Occipital lobe (tissue), 2 donors: ENCODE measurements around the gene VPS39. TPM values are rescaled to one million over a fixed set of nuclear protein-coding genes. Genes with fewer than 3 reads are reported as not detected.

ENCODE experiments used
- DNase-seq: peaks from one replicate; lab custom pipeline; 2025; lab: John Stamatoyannopoulos, UW
- total RNA-seq: library from RNA; depleted of rRNA; stranded (reverse); fragments of >200 nt; gene quantifications from one replicate; pipeline ENCODE4 v1.2.3, GENCODE V29; 2014

Gene VPS39
- total RNA-seq, 1 donor from 2014 or later: 52.3 TPM

DNA sequence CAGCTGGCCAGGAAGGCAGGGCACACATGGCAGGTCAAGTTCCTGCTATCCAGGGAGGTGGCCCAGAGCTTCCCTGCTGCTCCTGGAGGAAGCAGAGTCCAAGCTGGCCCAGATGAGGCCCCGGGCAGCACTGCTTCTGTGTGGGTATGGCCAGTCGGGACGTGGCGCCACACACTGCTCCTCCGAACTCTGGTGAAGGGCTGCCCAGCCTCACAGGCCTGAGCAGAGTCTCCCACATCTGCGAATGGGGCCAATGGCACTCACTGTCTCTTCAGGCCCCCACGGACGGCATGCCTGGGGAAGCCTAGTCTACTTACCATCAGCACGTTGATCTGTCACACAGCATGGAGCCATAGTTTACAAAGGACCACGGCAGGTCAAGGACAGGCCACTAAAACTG is 49.2 kb downstream of the VPS39 start:
- no peak for DNase-seq

DNA sequence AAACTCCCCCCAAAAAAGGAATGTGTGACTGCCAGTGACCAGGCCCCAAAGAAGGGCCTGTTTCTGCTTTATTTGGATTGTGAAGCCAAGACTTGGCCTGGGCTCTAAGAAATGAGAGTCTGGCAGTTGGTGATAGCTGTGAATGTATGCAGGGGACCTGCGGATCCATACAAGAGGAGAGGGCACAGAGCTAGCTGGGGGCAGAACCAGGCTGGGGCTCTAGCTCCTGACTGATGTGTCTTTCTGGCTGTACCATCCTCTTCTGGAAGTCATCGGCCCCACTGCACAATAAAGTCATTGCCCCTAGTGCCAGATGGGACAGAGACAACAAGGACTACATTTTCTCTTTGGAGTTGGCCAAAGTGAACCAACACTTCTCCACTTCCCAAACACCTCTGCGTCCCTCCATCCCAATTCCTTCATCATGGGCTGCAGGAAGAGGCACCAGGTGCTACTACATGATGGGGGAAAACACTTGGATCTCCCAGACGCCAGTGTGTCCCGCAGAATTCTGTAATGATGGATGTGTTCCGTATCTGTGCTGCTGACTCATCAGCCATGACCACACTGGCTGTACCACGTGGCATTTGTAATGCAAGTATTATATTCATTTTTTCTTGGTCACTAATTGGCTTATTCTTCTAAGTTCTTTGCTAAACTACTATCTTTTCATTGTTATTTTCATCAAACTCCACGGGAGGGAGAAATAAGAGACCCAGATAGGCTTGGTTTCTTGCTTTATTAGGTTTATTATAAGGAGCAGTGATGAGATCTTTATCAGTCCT is 49.9 kb downstream of the VPS39 start:
- no peak for DNase-seq

DNA sequence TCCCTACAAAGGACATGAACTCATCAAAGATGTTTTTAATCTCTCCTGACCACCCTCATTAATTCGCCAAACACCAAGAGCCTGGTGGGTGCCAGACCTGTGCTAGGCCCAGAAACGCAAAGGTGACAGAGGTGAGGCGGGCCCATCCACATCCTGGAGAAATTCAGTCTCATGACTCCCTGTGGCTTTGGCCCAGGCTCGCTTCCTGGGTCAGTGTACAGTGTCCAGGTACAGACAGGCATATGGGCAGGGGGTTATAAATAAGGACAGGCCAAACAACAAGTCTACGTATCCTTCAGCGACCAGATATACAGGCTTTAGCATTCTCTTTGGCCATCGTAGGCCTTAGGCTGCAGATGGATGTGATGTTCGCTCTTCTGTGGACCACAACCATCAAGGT is 50.7 kb downstream of the VPS39 start:
- no peak for DNase-seq

DNA sequence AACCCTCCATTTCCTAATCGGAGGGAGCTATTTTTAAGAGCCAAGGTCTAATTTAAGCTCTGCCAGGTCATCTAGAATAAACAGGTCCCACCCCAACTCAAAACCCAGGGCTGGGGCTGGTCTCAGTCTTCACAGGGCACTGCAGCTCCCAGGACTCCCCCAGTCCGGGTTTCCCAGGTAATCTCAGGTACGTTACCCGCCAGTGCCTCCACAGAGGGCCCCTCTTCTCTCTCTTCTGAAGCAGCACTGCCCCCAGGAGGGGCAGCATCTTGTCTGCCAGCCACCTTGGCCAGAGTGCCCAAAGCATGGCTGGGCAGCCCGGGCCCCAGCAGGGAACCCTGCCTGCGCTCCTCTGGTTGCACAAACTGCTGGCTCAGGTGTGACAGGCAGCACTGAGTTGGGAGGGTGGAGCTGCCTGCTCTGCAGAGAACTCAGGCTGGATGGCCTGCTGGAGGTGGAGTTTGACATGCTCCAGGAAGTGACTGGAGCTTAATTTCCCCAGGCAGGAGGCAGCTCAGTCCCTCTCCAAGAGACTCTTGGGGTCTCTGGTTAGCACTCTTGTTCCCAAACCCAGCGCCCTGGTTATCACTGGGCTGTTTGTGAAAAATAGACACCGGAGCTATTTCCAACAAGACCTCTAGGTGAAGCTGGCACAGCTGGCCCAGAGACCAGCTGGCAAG is 51.7 kb downstream of the VPS39 start, which contains the start of gene PLA2G4F:
Gene PLA2G4F (minus strand): TSS at position 394 of the 680 bp plus-strand sequence. CDS start 87 bp downstream, at position 307.
- no peak for DNase-seq

DNA sequence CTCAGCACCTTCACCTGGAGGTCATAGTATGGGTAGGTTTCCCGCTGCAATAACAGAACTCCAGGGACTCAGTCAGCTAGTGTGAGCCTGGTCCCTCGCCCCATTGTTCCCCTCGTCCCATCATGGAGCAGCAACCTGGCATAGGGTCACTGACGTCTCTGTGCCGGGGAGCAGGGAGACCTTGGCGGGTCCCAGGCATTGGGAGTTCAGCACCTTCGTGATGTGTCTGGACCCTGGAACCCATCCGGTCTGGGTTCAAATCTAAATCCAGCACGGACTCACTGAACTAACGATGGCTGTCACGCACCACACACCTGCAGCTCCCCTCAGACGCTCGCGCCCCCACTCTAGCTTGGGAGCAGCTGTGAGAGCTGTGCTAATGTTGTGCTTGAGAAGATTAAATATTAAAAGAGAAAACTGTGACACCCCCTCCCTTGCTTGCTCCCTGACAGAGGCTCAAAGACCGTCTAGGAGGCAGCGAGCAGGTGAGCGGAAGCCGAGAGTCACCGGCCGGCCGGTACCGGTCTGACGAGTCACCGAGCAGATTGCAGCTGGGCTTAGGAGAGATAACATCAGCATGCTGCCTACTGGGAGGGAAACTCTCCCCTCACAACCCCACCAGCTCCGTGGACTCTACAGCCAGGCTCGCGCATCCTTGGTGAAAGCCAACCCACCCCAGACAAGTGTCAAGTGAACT is 52.4 kb downstream of the VPS39 start:
- no peak for DNase-seq

DNA sequence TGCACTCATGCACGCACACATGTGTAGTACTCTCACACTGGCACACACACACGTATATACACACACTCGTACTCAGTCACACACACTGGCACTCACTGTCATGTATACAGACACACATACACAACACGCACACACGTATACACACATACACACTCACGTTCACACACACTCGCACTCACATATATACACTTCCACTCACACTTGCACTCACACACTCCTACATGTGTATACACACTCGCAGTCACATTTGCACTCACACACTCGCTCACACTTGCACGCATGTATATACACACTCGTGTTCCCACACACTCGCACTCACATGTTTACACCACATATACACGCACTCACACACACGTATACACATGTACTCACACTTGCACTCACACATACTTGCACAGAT is 53.1 kb downstream of the VPS39 start:
- DNase-seq: no peak

DNA sequence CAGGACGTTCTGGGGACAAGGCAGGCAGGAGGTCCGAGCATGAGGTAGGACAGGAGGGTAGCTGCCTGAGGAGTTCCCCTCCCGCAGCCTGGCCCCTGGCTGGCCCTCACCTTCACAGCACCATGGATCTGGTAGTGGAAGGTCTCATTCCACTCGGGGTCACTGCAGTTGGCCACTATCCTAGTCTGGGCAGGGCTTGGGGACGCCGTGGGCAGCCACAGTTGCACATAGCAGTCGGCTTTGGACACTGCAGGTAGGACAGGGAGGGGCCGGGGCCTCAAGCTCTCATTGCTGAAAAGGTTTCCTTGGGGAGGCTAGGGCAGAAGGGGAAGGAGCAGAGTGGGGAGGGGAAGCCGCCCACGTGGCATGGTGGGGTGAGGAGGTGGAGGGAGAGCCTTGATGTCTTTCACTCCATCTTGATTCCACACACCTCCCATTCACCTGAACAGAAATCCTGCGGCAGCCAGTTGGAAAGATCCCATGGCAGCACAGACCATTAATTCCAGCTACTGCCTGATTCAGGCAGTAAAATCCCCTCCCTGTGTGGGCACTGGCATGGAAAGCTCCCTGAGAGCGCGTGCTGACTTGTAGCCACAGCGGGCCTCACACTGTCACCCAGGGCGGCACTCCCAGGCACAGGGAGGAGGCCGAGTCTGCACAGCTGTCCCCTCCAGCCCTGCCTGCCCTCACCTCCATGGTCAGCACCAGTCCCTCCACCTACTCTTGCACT is 53.7 kb downstream of the VPS39 start:
- DNase-seq: no peak

DNA sequence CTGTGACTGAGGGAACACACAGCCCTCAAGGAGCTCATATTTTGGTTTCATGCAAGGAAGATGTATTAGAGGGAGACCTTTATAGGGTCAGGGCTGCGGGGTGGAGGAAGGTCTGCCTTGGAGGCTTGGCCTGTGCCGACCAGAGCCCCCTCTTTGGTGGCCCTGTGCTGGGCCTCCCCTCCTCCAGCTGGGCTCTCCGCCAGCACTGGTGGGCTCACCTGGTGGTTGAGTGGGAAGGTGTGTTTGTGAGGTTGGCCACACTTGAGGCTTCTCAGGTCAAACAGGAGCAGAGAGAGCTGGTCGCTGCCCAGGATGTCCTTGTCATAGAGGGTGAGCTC is 54.3 kb downstream of the VPS39 start:
- DNase-seq: no peak

DNA sequence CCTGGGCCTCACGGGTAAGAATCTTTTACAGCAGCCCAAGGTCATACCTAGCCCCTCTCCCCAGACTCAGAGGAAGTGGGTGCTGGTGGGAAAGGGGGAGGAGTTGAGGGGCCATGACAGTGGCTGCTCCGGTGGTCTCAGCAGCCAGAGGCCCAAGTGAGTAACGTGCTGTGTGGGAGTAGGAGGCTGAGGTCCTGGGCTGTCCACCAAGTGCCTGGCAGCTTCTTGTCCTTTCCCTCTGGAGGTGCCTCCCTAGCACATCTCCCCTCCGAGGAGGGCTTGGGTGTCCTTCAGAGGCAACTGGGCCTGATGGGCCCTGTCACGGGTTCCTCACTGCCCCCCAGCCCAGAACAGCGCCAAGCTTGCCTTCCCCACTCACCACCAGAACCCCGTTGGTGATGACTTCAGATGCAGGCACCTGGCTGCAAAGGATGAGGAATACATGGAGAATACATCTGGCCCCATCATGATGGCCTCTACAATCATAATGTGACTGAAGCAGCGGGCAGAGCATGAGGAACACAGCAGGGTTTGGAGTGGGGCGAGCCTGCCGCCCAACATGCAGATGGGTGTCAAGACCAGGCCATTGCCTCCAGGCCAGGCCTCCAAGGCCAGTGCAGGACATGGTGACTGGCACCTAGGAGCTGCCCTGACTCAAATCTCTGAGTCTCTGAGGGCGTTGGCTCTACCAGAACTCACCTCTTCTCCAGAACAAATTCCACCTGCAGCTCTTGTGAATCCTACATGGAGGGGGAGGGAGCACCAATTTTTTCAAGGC is 55.0 kb downstream of the VPS39 start:
- no peak for DNase-seq

DNA sequence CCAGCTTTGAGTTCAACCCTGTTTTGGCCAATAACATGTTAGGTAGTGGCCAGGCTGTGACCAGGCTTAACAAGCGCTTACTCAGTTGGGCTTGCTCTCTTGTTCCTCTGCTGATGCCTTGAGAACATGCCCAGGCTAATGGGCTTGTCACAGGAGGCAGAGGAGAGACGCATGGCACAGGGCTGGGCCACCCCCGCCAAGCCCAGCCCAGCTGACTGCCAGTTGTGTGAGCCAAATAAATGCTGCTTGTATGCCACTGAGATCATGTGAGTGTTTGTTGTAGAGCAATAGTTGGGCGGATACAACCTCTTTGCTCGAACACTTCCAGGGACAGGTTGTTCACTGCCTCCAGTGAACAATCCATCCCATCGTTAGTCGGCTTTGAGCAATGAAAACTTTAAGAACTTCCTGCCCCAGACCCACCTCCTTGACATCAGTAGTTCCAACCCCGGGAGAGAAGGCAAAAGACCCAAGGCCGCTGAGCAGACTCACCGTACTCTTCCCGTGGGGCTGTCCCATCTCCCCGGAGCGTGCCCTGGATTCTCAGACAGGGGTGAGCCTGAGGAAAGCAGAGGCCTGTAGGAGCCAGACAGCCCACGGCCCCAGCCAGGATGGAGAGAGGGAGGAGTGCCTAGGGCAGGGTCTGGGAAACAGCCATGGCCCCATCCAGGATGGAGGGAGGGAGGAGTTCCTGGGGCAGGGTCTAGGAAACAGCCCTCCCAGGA is 55.7 kb downstream of the VPS39 start:
- peak; percentile 17 for DNase-seq

DNA sequence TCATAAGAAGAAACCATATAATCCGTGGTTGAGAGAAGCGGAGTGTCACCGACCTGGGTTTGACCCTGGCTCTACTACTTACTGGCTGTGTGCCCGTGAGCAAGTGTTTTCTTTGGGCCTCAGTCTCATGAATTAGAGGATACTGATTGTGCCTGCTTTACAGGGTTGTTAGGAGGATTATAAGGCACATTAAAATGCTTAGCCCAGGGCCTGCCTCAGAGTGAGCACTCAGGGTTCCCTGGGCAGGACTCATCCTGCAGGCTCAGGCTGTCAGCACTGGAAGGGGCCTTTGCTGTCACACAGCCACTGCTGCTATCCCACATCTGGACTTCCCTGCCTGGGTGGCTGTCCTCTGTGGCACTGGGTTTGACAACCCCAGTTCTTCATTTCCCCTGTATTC is 56.4 kb downstream of the VPS39 start:
- no peak for DNase-seq

DNA sequence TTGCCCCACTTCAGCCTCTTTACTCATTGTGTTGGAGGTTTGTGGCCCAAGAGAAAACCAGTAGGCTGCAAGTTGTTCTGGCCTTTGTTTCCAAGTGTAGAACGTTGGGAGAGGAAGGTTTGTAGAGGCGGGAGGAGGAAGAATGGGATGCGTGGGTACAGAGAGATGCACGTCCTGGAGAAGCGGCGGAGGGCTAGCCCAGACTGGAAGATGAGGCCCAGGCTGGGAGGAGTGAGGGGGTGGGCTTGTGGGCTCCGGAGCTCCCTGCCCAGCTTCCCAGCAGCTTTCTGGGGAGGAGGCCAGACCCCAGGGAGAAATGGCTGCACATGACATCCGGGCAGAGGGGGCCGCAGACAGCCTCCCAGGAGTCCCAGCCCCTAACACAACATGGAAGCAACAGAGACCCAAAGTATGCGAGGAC is 57.0 kb downstream of the VPS39 start:
- no peak for DNase-seq

DNA sequence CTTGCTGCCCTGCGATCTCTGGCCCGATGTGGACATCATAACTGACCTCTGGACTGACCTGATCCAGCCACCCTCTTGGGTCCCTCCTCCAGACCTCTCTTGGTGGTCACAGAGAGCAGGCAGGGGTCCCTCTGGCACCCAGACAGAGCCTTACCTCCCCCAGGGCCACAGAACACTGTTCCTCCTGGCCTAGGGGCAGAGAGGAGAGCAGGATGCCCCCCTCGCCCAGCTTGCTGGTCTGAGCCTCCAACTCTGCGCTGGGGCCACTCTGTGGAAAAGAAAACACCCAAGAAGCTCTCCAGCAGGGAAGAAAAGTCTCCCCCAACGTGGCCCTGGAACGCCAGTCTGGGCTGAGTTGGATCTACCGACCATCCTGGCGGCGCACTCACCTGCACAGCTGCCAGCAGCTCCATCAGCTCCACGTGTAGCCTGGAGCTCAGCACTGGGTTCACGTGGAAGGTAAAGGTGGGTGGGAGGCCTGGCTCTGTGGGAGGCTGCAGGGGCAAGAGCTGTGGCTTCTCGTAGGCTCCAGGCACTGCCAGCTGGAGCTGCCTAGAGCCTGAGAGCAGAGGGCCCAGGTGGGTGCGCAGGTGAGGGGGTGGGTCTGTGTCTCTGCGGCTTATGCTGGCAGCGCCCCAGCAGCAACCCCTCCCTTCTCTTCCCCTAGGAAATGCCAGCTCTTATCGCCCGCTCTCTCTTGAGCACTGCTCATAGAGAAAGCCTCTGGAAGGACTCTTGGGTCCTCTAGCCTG is 57.7 kb downstream of the VPS39 start:
- DNase-seq: no peak

DNA sequence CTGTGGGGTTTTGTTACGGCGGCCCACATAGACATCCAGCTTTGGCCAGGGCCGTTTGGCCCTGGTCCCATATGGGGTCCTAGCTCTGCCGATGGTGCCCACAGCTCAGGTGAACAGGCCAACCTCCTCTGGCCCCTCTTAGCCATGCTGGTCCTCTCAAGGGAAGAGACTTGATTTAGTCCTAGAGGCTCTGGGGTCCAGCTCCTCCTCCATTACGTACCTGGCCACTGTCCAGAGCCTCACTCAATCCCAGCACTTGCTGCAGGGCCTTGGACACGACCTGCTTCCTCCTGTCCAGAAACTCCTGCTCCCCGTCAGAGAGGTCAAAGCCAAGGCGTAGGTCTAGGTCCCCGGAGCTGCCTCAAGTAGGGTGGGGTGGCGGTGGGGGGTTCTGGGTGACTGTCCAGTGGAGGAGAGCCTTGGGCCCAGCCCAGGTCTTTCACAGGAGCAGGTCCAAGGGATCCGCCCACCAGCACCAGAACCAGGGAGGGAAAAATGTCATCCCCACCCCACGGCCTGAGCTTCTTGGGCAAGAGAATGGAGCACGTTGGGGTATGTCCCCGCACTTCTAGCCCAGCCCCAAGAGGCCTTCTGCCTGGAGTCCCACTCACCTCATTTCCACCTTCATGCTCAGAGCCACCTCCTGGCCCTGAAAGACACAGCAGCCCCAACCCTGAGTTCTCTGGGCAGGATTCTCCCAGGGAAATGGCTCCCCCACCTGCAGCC is 58.4 kb downstream of the VPS39 start:
- DNase-seq: no peak

DNA sequence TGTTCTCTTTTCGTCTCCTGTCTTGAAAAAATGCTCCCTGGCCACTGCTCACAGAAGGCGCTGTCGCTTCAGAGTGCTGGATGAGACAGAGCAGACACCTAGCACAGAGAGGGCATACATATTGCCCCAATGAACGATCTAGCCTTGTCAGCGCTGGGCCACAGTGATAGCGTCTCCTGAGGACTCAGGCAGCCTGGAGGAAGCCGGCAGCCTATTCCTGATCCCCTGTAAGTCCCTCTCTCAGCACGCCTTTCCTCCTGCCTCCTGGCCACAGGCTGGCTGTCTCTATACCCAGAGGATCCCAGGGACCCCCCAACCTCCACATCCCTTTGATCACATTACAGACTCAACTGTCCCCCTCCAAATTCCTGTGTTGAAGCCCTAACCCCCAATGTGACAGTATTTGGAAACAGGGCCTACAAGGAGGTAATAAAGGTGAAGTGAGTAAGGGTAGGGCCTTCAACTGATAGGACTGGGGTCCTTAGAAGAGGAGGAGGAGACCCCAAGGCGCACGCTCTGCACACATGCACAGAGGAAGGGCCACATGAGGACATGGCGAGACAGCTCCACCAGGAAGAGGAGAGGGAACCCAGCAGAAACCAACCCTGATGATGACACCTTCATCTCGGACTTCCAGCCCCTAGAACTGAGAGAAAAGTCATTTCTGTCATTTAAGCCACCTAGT is 59.2 kb downstream of the VPS39 start:
- no peak for DNase-seq

DNA sequence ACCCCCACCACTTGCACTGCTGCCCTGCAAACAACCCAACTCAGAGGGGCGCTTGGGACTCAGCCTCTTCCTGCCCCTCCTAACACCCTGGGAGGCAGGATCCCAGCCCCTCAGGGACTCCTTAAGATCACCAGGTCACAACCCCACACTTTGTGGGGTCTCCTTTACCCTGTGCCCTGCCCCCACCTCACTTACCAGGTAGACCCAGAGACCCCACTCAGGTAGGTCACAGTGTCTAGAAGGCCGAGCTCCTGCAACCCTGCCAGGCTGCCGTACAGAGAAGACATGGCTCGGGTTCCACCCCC is 60.7 kb downstream of the VPS39 start:
- DNase-seq: no peak

DNA sequence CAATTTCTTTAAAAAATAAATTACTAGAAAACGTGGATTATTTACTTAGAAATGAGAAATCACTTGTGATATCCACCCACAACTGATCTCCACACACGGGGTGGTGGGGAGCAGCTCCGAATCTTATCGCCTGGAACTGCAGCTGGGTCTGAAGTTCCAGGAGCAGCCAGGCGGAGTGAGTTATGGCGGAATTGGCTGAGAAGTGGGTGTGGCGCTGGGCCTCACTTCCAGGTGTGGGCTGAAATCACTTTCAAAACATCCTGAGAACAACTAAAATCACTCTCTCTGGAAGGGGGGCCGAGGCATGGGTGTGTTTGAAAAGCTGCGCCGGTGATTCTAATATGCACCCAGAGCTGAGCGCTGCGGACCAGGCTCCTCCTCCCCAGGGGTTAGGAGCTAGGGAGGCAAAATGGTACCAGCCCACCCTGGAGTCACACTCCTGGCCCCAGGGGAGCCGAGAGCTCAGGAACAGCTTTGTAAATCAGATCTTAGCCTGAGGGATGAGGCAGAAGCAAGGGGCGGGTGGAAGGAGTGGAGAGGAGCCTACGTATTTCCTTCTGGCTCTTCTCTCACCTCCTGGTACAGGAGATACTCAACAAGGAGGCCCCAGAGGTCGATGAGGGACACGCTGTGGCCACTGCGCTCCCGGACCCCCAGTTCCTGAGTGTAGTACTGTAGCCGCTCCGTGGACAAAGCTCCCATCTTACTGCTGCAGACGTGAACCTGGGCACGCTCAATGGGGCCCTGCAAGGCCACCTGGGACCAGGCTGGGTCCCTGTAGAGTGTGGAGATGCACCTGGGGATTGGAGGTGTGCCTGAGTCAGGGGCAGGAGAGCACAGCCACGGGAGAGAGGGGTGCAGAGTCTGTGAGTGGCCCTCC is 61.3 kb downstream of the VPS39 start:
- no peak for DNase-seq
